Pulmonary artery endothelial cell (primary cell): ENCODE results near the gene GREB1. TPM values are rescaled to one million over a fixed set of nuclear protein-coding genes. Genes with fewer than 3 reads are reported as not detected.

ENCODE experiments used
- DNase-seq: peaks from one replicate; pipeline ENCODE4 v3.0.0-alpha.2; 2011; ENCODE audit warnings: low read depth, low spot score
- total RNA-seq: library from RNA; depleted of rRNA; stranded (reverse); fragments of >200 nt; gene quantifications from 2 replicates; pipeline ENCODE4 v1.2.3, GENCODE V29; 2014

The GREB1 gene, protein sequence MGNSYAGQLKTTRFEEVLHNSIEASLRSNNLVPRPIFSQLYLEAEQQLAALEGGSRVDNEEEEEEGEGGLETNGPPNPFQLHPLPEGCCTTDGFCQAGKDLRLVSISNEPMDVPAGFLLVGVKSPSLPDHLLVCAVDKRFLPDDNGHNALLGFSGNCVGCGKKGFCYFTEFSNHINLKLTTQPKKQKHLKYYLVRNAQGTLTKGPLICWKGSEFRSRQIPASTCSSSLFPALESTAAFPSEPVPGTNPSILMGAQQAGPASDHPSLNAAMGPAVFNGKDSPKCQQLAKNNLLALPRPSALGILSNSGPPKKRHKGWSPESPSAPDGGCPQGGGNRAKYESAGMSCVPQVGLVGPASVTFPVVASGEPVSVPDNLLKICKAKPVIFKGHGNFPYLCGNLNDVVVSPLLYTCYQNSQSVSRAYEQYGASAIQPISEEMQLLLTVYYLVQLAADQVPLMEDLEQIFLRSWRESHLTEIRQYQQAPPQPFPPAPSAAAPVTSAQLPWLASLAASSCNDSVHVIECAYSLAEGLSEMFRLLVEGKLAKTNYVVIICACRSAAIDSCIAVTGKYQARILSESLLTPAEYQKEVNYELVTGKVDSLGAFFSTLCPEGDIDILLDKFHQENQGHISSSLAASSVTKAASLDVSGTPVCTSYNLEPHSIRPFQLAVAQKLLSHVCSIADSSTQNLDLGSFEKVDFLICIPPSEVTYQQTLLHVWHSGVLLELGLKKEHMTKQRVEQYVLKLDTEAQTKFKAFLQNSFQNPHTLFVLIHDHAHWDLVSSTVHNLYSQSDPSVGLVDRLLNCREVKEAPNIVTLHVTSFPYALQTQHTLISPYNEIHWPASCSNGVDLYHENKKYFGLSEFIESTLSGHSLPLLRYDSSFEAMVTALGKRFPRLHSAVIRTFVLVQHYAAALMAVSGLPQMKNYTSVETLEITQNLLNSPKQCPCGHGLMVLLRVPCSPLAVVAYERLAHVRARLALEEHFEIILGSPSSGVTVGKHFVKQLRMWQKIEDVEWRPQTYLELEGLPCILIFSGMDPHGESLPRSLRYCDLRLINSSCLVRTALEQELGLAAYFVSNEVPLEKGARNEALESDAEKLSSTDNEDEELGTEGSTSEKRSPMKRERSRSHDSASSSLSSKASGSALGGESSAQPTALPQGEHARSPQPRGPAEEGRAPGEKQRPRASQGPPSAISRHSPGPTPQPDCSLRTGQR (N-terminal part only)
- 0.07 TPM in 2 replicates for total RNA-seq

DNA sequence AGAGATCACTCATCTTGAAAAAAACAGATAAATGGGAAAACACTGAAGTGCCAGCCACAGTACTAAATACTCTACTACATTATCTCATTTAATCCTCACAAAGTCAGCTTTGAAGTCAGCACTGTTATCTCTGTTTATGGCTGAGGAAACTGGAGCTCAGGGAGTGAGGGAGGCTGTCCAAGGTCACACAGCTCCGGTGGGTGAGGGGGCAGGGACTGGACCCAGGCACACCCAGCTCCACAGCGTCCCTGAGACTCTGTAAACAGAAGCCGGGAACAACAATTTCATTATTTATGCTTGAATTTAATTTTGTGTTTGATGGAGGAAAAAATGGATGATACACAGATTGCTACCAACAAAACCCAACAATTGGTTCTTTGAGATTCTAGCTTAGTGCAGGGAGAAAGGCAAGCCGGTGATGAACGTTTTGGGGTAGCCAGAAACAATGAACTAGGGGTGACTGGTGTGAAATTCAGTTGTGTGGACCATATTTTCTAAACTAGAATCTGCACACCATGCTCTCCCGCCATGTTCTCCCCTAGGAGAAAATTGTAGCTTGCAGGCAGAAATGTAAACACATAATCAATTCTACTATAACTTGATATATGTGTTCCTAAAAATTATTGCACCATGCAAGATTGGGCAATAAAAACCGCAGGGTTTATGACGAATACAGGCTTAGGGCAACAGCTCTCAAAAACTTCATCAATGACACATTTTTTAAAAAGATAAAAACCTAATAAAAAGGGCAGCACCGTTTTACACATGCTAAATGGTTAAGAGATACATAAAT is at the start of gene GREB1:
GREB1 (plus strand) TSS at position 768 of the 793 bp plus-strand sequence. CDS start 22,570 bp downstream, outside the sequence.
- DNase-seq: no peak

DNA sequence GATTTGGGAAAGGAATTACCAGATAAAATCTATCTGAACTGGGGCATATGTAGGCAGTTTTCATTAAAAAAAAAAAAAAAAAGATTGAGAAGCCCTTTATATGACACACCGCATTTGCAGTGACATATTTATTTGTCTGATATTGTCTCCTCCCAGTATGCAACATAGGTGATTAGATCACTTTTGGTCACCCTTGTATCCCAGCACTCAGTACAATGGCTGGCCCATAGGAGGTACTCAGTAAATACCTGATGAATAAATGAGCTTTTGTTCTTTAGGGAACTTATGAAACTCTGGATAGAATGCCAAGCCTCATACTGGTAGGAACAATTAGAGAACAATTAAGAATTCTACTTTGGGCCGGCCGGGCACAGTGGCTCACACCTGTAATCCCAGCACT is 45.0 kb upstream of the GREB1 start:
- DNase-seq: no peak

DNA sequence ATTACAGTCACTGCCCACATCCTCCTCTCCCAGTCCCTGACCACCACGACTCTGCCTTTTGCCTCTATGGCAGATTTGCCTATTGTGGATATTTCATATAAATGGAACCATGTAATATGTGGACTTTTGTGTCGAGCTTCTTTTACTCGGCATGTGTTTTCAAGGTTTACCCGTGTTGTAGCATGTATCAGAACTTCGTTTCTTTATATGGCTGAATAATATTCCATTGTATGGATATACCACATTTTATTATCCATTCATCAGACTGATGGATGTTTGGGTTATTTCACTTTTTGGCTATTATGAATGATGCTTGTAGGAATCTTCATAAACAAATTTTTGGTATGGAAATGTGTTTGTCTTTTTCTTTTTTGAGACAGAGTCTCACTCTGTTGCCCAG is 43.7 kb upstream of the GREB1 start:
- DNase-seq: no peak

DNA sequence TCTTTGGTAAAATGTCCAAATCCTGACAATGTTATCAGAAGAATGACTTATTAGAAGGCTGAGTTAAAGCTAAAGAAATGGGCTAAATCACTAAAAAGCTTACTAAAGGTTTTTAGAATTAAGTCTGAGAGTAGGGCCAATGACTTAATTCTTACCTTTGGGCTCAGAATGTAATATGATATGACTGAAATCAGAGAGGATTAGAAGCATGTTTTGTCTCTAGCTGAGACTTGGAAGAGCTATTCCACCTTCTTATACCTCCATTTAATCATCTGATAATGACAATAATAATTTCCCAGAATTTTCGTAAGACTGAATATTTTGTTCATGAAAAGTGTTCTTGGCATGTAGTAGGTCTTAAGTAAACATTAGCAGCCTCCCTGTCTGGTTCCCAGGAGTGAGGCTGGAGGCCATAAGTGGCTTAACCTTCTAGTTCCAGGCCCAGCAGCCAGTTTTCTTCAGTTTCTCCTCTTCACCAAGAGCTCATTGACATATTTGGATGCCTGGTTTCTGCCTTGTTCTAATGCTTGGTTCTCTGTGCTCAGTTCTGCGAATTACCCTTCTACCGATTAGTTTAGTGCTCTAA is 42.4 kb upstream of the GREB1 start:
- DNase-seq: no peak

DNA sequence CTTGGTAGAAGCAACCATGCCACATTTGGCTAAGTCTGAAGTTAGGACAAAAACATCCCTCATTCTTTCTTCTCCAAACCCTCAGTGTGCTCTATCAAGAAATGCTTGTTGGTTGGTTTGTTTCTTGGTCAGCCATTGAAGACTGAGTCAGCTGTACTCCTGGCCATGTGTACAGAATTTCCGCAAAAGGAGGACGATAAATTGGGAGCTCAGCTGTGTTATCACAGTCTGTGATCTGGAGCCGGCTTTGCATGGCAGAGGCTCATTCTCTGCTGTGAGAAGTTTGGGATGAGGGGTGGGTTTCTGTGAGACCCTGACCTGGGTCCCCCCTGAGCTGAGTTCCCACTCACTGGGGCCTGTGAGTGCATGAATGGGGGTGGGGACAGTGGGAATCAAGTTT is 41.6 kb upstream of the GREB1 start:
- no peak for DNase-seq

DNA sequence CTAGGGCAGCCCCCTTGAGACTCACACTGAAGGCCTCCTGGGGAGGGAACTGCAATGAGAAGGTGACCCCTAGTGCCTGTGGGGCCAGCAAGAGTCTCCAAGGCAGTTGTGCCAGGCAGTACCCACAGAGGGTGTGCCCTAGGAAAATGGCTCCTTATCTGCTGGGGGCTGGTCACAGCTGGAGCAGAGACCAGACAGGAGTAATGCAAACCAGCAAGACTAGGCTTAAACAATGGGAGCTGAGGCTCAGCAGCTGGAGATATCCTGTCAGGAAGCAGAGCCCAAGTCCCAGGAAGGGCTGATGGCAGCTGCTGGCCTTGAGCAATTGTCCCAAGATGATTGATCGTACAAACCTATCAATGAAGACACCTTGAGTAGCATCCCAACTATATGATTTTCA is 41.1 kb upstream of the GREB1 start:
- DNase-seq: no peak

DNA sequence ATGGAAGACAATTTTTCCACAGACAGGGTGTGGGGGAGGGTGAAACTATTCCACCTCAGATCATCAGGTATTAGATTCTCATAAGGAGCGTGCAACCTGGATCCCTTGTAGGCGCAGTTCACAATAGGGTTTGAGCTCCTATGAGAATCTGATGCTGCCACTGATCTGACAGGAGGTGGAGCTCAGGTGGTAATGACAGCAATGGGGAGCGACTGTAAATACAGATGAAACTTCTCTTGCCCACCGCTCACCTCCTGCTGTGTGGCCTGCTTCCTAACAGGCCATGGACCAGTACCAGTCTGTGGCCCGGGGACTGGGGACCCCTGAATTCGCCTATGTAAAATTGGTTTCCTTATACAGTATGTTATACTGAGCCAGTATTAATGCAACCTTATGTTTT is 40.6 kb upstream of the GREB1 start:
- DNase-seq: no peak

DNA sequence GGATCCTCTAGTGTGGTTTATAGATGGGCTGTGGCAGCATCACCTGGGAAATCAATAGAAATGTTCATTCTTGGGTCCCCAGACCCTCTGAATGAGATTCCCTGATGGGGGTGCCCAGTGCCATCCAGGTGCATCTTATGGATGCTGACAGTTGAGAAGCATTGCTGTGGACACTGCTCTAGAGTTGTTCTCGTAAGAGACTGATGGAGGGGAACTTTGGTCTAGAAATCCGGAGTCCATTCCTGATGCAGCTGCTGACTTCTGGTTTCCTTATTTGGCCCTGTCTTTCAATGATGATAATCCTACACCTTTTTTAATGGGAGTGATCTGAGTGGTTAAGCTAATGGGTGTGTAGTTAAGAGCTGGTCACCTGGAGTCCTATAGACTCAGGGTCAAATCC is 39.5 kb upstream of the GREB1 start:
- DNase-seq: no peak

DNA sequence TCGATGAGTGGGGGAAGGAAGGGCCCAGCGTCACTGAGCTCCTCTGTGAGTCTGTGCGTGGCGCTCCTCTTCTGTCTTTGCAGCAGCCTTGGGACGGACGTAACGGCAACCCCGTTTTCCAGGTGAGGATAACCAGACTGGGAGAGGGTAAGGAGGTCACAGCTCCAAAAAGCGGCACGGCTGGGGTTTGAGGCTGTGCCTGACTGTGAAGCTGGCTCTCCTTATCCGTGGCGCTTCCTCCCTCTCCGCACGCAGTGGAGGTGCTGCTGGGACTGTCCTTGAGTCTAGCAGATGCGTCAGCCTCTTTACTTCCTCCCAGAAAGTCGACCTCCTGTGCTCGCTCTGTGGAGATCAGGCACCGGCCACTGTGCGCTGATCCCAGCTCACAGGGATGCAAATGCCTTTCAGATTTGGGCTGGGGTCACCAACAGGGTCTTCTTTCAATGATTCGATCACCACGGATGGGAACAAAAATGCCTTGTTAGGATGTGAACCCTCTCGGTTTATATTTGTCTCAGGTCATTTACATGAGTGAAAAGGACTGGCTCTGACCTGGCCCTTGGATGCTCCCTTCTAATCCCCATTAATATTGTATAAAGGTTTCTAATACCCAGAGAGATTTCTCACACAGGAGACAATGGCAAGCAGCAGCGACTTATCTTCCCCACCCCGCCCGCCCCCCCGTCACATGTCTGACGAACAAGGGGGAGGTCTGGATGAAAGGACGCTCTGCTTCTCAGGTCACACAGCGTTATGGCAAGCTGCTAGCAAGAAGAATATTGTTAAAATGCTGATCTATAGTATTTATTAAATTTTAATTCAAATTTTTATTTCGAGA is 37.8 kb upstream of the GREB1 start:
- DNase-seq: no peak

DNA sequence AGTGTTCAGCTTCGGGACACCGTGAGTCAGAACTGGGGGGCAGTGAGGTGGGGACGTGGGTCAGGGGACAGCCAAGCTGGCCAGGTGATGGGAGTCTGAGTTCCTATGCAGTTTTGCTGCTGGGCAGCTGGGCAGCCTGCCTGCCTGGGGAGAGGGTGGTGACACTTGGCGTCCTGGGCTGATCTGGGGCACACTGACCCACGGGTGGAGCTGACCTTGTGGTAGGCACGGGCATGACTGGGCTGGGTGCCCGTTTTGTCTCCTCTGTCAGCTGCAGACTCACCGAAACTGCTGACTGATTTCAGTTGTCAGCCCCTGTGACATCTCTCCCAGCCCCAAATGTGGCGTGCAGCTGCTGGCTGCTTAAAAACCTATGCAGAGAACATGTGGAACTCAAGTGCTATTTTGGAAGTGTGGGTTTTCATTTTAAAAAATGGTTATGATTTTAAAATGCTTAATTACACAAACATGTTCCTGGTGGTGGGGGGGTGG is 35.3 kb upstream of the GREB1 start:
- DNase-seq: no peak

DNA sequence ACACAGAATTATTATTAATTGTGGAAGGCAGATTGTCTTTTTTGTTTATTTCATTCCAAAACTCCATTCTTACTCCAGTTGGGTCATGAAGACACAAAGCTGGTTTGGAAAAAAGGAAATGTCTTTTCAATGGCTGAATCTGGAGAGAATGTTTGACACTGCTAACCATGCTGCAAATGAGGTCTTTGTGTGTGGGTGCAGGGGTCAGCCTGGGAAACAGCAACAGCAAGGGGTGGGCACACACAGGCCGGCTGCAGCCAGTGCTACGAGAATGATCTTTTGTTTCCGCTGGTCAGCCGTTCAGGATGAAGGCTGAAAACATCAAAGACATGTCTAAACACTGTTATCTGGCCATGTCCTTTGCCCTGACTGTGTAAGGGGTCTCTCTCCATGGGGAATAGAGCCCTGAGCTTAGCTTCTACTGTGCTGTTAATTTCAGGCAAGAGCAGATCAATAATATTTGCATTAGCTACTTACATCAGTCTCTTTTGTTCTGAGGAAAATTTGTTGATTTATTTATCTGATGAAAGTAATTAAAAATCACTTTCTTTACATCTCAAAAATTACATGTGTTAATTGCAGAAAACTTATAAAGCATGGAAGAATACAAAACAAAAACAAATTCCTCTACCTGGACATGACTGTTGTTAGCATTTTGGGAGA is 34.6 kb upstream of the GREB1 start:
- DNase-seq: no peak

DNA sequence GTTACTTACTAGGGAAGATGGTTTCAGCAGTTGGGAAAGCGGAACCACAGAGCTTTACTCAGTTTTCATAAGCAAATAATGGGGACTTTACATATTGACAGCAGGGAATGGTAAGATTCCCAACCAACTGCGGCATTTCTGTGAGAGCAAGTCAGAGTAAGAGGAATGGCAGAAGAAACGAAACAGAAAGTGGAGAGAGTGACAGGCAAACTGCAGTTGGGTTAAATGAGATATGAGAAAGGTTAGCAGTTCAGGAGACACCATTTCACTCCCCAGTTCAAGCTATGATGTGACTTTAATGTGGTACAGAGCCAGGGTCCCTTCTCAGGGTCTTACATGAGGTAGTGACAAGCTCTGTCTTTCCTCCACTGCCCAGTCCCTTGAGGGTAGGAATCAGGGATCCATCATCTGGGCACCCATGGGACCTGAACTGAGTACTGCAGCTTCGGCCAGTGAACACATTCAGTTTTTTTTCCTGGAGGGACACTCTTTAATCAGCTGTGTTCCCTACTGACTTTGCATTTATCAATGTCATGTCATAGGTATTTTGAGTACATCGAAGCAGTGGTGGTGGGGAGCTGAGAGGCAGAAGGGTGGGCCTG is 33.0 kb upstream of the GREB1 start:
- DNase-seq: no peak

DNA sequence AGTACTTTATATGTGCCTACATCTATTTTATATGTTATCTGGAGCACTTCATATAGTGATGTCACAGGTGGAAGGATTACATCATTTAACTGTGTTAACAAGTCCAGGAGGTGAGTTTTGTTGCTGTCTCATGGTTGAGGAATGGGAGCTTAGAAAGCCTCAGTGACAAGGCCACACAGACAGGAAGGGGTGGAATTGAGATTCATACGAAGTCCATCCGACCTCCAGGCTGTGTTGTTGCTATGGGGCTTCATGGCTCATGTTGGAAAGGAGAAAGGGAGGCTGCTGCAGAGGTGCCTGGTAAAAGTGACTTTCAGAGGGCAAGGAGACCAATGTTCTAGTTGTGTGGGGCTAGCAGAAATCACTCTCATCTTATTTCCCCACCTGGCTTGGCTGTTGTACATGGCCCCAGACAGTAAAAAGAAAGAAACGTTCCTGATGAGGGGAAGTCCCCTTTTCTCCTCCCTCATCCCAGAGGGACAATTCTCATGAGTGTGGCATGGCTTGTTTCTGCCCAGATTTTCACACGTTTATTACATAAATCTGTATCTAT is 31.0 kb upstream of the GREB1 start:
- no peak for DNase-seq

DNA sequence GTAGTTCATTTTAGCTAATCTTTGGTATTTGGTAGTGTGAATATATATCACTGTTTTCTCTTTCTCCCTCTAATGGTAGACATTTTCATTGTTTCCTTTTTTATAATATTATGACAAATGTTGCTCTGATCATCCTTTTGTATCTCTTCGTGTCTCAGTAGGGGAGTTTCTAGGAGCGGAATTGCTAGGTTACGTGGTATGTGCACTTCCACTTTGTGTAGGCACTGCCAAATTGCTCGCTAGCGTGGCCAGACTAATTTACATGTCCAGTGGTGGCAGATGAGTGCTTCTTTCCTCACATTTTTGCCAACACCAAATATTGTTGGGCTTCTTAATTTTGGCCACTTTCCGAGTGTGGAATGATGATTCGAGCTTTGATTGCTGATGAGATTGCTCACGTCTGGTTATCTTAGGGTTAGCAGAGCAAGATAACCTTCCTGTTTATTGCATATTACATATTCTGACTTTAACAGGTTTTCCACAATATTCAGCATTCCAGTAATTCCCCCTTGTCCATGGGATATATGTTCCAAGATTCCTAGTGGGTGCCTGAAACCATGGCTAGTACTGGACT is 30.4 kb upstream of the GREB1 start:
- no peak for DNase-seq

DNA sequence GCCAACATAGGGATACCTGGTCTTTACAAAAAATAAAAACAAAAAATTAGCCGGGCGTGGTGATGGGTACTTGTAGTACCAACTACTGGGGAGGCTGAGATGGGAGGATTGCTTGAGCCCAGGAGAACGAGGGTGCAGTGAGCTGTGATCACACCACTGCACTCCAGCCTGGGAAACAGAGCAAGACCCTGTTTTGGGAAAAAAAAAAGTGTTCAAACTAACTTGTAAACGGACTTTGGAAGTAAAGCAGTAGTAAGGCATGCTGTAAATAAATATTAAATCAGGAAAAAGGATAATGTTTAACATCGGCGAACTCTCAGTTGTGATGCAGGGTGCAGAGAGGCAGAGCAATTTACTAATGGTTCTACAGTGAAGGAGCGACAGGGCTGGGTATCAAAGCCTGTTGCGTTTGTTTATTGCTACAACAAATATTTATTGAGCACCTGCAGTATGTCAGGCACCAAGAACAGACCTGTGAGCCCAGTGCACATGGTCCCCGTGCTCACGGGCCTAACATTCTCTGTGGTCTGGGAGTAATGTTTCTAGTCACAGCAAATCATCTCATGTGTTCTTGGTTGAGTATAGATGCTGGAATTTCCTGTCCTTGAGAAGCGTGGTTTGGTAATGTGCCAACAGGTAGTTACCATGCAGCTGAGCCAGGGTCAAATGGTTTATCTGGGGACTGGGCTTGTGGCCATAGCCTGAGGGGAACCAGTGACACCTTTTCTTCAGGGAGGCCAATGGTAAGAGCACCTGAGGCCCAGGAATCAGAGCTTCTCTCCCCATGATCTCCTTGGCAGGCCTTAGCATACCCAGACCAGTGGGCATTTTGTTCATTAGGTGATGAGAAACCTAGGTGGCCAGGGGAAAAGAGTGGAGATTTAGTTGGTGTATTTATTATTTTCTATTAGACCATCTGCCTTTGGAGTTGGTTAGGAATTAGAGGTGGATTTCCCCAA is 27.9 kb upstream of the GREB1 start:
- DNase-seq: no peak

DNA sequence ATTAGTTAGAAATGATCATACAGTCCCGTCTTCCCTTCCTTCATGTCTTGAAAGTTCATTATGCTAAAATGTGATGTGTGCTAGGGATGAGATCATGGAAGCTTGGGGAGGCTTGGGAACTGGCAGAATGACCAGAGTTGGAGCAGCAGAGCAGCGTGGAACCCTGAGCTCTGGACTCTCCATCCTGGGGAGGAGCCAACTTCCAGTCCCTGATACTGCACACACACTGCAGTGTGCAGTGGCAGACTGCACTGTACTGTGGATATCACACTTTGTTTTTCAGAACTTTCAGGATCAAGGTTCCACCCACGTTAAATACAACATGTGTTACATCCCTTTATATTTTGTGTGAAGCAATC is 27.3 kb upstream of the GREB1 start:
- no peak for DNase-seq

DNA sequence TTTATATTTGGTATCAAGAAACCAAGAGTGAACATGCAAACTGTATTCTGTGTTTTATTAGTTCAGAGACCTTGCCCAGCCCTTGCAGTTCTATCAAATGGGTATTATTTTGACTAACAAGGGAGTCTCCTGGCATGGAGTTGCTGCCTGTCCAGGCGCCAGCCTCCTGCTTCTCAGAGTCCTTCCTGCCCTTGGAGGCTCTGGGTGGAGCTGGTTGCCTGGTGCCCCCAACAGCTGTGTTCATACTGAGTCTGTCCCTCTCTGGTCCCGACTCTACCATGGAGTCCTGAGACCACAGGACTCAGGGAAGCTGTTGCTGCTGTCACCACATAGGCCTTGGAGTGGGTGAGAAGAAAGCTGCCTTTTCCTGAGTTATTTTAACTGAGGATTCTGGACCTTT is 26.3 kb upstream of the GREB1 start:
- DNase-seq: no peak
